H1 (cell line): ENCODE measurements around the gene MAF. TPM values are rescaled to one million over a fixed set of nuclear protein-coding genes. Genes with fewer than 3 reads are reported as not detected.

Source experiments
- CTCF ChIA-PET: fragments of 300-600 bp; sonication (Branson Sonifier 250); formaldehyde crosslinking; loops from one replicate; lab custom pipeline; 2021; ENCODE audit not compliant: partially characterized antibody; lab: Charles Lee
- POLR2A ChIA-PET: fragments of 300-600 bp; sonication (Branson Sonifier 250); formaldehyde crosslinking; loops from one replicate; lab custom pipeline; 2021; ENCODE audit warnings: inconsistent platforms; ENCODE audit not compliant: partially characterized antibody; lab: Charles Lee
- DNase-seq, 2 experiments: peaks; one replicate each; pipeline versions ENCODE4 v3.0.0 to v3.0.0-alpha.2; 2010 to 2022; ENCODE audit warnings: low spot score in 2 of 2, low read depth in 1 of 2, mixed read lengths in 1 of 2
- FAIRE-seq: peaks from 2 replicates; lab custom pipeline; 2011; peaks lifted over from hg19 to GRCh38; lab: Jason Lieb, UNC
- H2AFZ ChIP-seq: 2 replicates; pipeline ENCODE4 v1.8.1; 2012; ENCODE audit warnings: low read length, inconsistent platforms
- H2AK5ac ChIP-seq: 2 replicates; pipeline ENCODE4 v1.6.1; 2013; ENCODE audit warnings: low read depth, low read length
- H2BK120ac ChIP-seq: replicated peaks from 2 replicates; pipeline ENCODE3; 2013; ENCODE audit warnings: low read depth, low read length, inconsistent platforms
- H2BK12ac ChIP-seq: 2 replicates; pipeline ENCODE4 v1.6.1; 2013; ENCODE audit warnings: low read depth, low read length
- H2BK15ac ChIP-seq: 2 replicates; pipeline ENCODE4 v1.6.1; 2013; ENCODE audit warnings: low read length
- H2BK20ac ChIP-seq: 2 replicates; pipeline ENCODE4 v1.6.1; 2013; ENCODE audit warnings: low read length
- H2BK5ac ChIP-seq: 2 replicates; pipeline ENCODE4 v1.6.1; 2013; ENCODE audit warnings: low read depth, low read length
- H3K14ac ChIP-seq: 2 replicates; pipeline ENCODE4 v1.6.1; 2013; ENCODE audit warnings: inconsistent platforms; ENCODE audit not compliant: insufficient read length
- H3K18ac ChIP-seq: 2 replicates; pipeline ENCODE4 v1.6.1; 2013; ENCODE audit warnings: low read length; ENCODE audit errors: extremely low read depth
- H3K23ac ChIP-seq: 2 replicates; pipeline ENCODE4 v1.6.1; 2013; ENCODE audit warnings: inconsistent platforms; ENCODE audit not compliant: insufficient read length
- H3K23me2 ChIP-seq: 2 replicates; pipeline ENCODE4 v1.6.1; 2013; ENCODE audit warnings: low read depth, low read length
- H3K27ac ChIP-seq: 2 replicates; pipeline ENCODE4 v1.6.1; 2011; ENCODE audit warnings: low read depth, low read length, inconsistent platforms
- H3K27me3 ChIP-seq, 4 experiments: replicated peaks in 1 of 4; 1 replicate in 1 of 4; 2 replicates in 3 of 4; pipeline versions ENCODE4 v1.6.1 to v1.8.1; 2011 to 2013; ENCODE audit warnings: low read length in 3 of 4, mild to moderate bottlenecking in 3 of 4, inconsistent platforms in 2 of 4, mixed read lengths in 2 of 4, moderate library complexity in 1 of 4; ENCODE audit not compliant: control insufficient read depth in 3 of 4, insufficient read depth in 3 of 4; ENCODE audit errors: extremely low read depth in 1 of 4
- H3K36me3 ChIP-seq, 4 experiments: 2 replicates each; pipeline versions ENCODE4 v1.6.1 to v1.8.1; 2011 to 2013; ENCODE audit warnings: mild to moderate bottlenecking in 4 of 4, low read length in 3 of 4, moderate library complexity in 2 of 4, control low read depth in 1 of 4, inconsistent platforms in 1 of 4; ENCODE audit not compliant: insufficient read depth in 4 of 4, control insufficient read depth in 2 of 4
- H3K4ac ChIP-seq: replicated peaks from 2 replicates; pipeline ENCODE3; 2013; ENCODE audit warnings: low read length, low read depth, mixed read lengths, inconsistent platforms; ENCODE audit not compliant: insufficient read length
- H3K4me1 ChIP-seq, 4 experiments: replicated peaks in 1 of 4; 1 replicate in 1 of 4; 2 replicates in 3 of 4; pipeline versions ENCODE4 v1.6.1 to v1.8.1; 2011 to 2013; ENCODE audit warnings: low read length in 3 of 4, inconsistent platforms in 2 of 4, mixed read lengths in 1 of 4; ENCODE audit not compliant: insufficient read depth in 4 of 4, control insufficient read depth in 3 of 4
- H3K4me2 ChIP-seq, 2 experiments: 2 replicates each; pipeline versions ENCODE4 v1.6.1 to v1.8.1; 2011 to 2013; ENCODE audit warnings: low read depth in 2 of 2, low read length in 2 of 2, control low read depth in 1 of 2, inconsistent platforms in 1 of 2, mild to moderate bottlenecking in 1 of 2; ENCODE audit not compliant: insufficient read depth in 1 of 2
- H3K4me3 ChIP-seq, 4 experiments: fragments of 200-600, 300-600 bp in 1 of 4; sonication (generic), shearing (Covaris generic), sonication (Bioruptor Twin) in 1 of 4; 2 replicates each; pipeline versions ENCODE4 v1.5.1 to v1.8.1; 2011 to 2016; ENCODE audit warnings: low read length in 4 of 4, low read depth in 3 of 4, control low read depth in 2 of 4, inconsistent platforms in 2 of 4, mild to moderate bottlenecking in 2 of 4, mixed read lengths in 1 of 4, moderate library complexity in 1 of 4; ENCODE audit not compliant: insufficient read depth in 2 of 4; ENCODE audit errors: extremely low read depth in 1 of 4
- H3K56ac ChIP-seq: replicated peaks from 2 replicates; pipeline ENCODE3; 2013; ENCODE audit warnings: low read depth, mild to moderate bottlenecking, mixed read lengths, low read length, inconsistent platforms; ENCODE audit not compliant: insufficient read length
- H3K79me1 ChIP-seq: 2 replicates; pipeline ENCODE4 v1.6.1; 2013; ENCODE audit warnings: low read depth, low read length, control low read depth
- H3K79me2 ChIP-seq, 2 experiments: 2 replicates each; pipeline versions ENCODE4 v1.6.1 to v1.8.1; 2012 to 2013; ENCODE audit warnings: low read length in 2 of 2, mild to moderate bottlenecking in 2 of 2, inconsistent platforms in 1 of 2; ENCODE audit not compliant: insufficient read depth in 2 of 2, control insufficient read depth in 1 of 2
- H3K9ac ChIP-seq, 4 experiments: replicated peaks in 1 of 4; 1 replicate in 1 of 4; 2 replicates in 3 of 4; pipeline versions ENCODE4 v1.6.1 to v1.8.1; 2011 to 2013; ENCODE audit warnings: low read depth in 3 of 4, low read length in 3 of 4, control low read depth in 2 of 4, mild to moderate bottlenecking in 2 of 4, moderate library complexity in 2 of 4, inconsistent platforms in 1 of 4; ENCODE audit errors: extremely low read depth in 1 of 4
- H3K9me3 ChIP-seq, 2 experiments: 2 replicates each; pipeline versions ENCODE4 v1.6.1 to v1.8.1; 2012 to 2013; ENCODE audit warnings: mild to moderate bottlenecking in 2 of 2, moderate library complexity in 2 of 2, control low read depth in 1 of 2, inconsistent platforms in 1 of 2, low read depth in 1 of 2, low read length in 1 of 2, mixed read lengths in 1 of 2; ENCODE audit not compliant: insufficient read depth in 2 of 2
- H4K20me1 ChIP-seq, 2 experiments: replicated peaks in 1 of 2; 2 replicates each; pipeline versions ENCODE3 to v1.8.1; 2011 to 2013; ENCODE audit warnings: inconsistent platforms in 2 of 2, low read length in 2 of 2, mild to moderate bottlenecking in 1 of 2; ENCODE audit not compliant: insufficient read depth in 2 of 2, control insufficient read depth in 1 of 2
- H4K5ac ChIP-seq: 2 replicates; pipeline ENCODE4 v1.6.1; 2013; ENCODE audit warnings: low read length, low read depth, mixed read lengths, inconsistent platforms; ENCODE audit not compliant: insufficient read length
- H4K8ac ChIP-seq: 2 replicates; pipeline ENCODE4 v1.8.0; 2013; ENCODE audit warnings: mild to moderate bottlenecking, moderate library complexity, low read length, inconsistent platforms; ENCODE audit not compliant: insufficient read depth; ENCODE audit errors: extremely low read depth
- H4K91ac ChIP-seq: replicated peaks from 2 replicates; pipeline ENCODE3; 2013; ENCODE audit warnings: low read length, mixed read lengths, inconsistent platforms; ENCODE audit not compliant: insufficient read length
- BACH1 ChIP-seq: IDR thresholded peaks from 2 replicates; pipeline ENCODE4 v1.6.1; 2012; ENCODE audit warnings: low read length, improper control_type of control experiment
- RAD21 ChIP-seq, 2 experiments: IDR thresholded peaks in 1 of 2; conservative IDR thresholded peaks in 1 of 2; 2 replicates each; pipeline ENCODE4 v1.6.1; 2011; ENCODE audit warnings: low read depth in 2 of 2, low read length in 2 of 2, improper control_type of control experiment in 1 of 2, inconsistent platforms in 1 of 2, mild to moderate bottlenecking in 1 of 2, moderate library complexity in 1 of 2
- WGBS, 2 experiments: shearing (Covaris generic) in 1 of 2; methylation state at CpG; one replicate each; pipeline versions ENCODE4 v1.1.6 to v1.1.7; 2013 to 2015; ENCODE audit warnings: low lambda C conversion rate in 2 of 2, mixed read lengths in 2 of 2, inconsistent platforms in 1 of 2, low coverage in 1 of 2, missing lambda C conversion rate in 1 of 2; ENCODE audit not compliant: insufficient replicate concordance in 2 of 2, insufficient coverage in 1 of 2, insufficient read length in 1 of 2; ENCODE audit errors: extremely low coverage in 1 of 2, missing lambda C conversion rate in 1 of 2; 5-methylcytosine and 5-hydroxymethylcytosine counted together
- polyA plus RNA-seq, 7 experiments: library from polyadenylated mRNA; depleted of rRNA in 3 of 7; stranded (reverse) in 5 of 7; unstranded in 2 of 7; fragments of >200 nt in 5 of 7; fragments of 200-250 nt in 2 of 7; gene quantifications; 1 replicate in 5 of 7; 2 replicates in 1 of 7; 4 replicates in 1 of 7; pipeline versions ENCODE4 v1.2.1 to v1.2.3, GENCODE V29; 2011 to 2013; ENCODE audit warnings: missing spikeins in 2 of 7, mixed read lengths in 2 of 7
- total RNA-seq: library from RNA; stranded (reverse); fragmentation: NEBNext Ultra II Directional; extraction: Animal tissue kit (Norgen Biotek cat#: 25700); gene quantifications from 2 replicates; pipeline ENCODE4 v1.2.1, GENCODE V29; 2021

MAF gene
- total and polyA plus RNA-seq, 2 of the 8 experiments (the other 6 are each of a cell fraction or from before 2014, with no cell fraction given) = 1.3 to 2.7 TPM

GRCh38 chr16:79605999-79606398, 5.5 kb upstream of the MAF start:
- H3K23ac ChIP-seq = no peak overlapping the region
- no peak overlapping the region for H3K18ac ChIP-seq
- H2BK12ac ChIP-seq = no peak overlapping the region
- 0 out of 2 replicates have a peak overlapping the region, but pooled peaks have one; percentile 41 for H2AFZ ChIP-seq
- no peak overlapping the region for H3K27ac ChIP-seq
- no peak overlapping the region for H2BK5ac ChIP-seq
- DNase-seq (no peak), FAIRE-seq (no peak)
- H3K4me3 ChIP-seq = no peak overlapping the region
- ChIA-PET POLR2A (no interaction called here), CTCF (interaction anchor here (0.6 to 1.0 kb wide), 2 partner anchors 305 to 388 kb away, joined by 3 read pairs; no protein-coding TSS in a partner anchor)
- no peak overlapping the region for H2BK120ac ChIP-seq
- WGBS, 2 experiments = 57% methylated on average over 7 of the region's 7 CpGs; no CpG with 5 or more reads in 1 of the 2 experiments
- no peak overlapping the region for H3K56ac ChIP-seq
- H4K91ac ChIP-seq = no peak overlapping the region
- no peak overlapping the region for H2BK15ac ChIP-seq
- TF ChIP-seq BACH1 (no peak), RAD21 (IDR thresholded peaks at IDR 0.05 in 1 of 2, conservative IDR thresholded peaks at IDR 0.05 in 1 of 2; ENCODE audit: low read depth in 2 of 2, low read length in 2 of 2) (peak in 1 of 2 experiments; percentile 6; a peak in 1 of 4 replicates)
- H3K36me3 ChIP-seq = no peaks in the 10 kb centered on the region
- no peaks in the 10 kb centered on the region for H4K20me1 ChIP-seq
- no peak overlapping the region for H3K4ac ChIP-seq
- no peaks in the 10 kb centered on the region for H3K79me2 ChIP-seq
- no peaks in the 10 kb centered on the region for H3K9me3 ChIP-seq
- H3K79me1 ChIP-seq = no peaks in the 10 kb centered on the region
- no peak overlapping the region for H3K14ac ChIP-seq
- no peak overlapping the region for H2AK5ac ChIP-seq
- H3K9ac ChIP-seq = no peak overlapping the region
- H4K8ac ChIP-seq = no peak overlapping the region
- no peak overlapping the region for H4K5ac ChIP-seq
- no peaks in the 10 kb centered on the region; a peak in 1 of 7 replicates for H3K27me3 ChIP-seq
- H3K4me1 ChIP-seq = no peaks in the 10 kb centered on the region
- peaks cover 9% of the 10 kb centered on the region for H3K23me2 ChIP-seq
- H3K4me2 ChIP-seq = no peak overlapping the region
- no peak overlapping the region for H2BK20ac ChIP-seq
